LNCAP (cell line): ENCODE measurements around the gene S100A4.

Source experiments
- CTCF ChIP-seq: fragments of 450-650 bp; IDR thresholded peaks from 2 replicates; pipeline ENCODE4 v1.5.1; 2017; ENCODE audit warnings: mild to moderate bottlenecking

S100A4 gene

GRCh38 chr1:153547560-153548551, 2.2 kb upstream of the S100A4 start:
- TF ChIP-seq CTCF: no peak

GRCh38 chr1:153546796-153547559, 1.4 kb upstream of the S100A4 start:
- no peak for TF ChIP-seq CTCF

- TF ChIP-seq CTCF: no peak
These were observed 765 bp upstream of the S100A4 start for GRCh38 chr1:153546371-153546770.

- TF ChIP-seq CTCF: no peak
These were observed 1.0 kb downstream of the S100A4 start for GRCh38 chr1:153544453-153545066.

- TF ChIP-seq CTCF: no peak
These were observed 1.9 kb downstream of the S100A4 start for GRCh38 chr1:153543736-153544135.

GRCh38 chr1:153542956-153543711, 2.5 kb downstream of the S100A4 start:
- no peak for TF ChIP-seq CTCF
